Sigmoid colon (tissue), 3 donors: ENCODE results near the gene DENND10.

Experiments
- POLR2A ChIP-seq, 2 donors: fragments of 450-650 bp; IDR thresholded peaks; one replicate each; pipeline ENCODE4 v1.6.1; 2016; ENCODE audit warnings: antibody characterized with exemption in 2 of 2, mild to moderate bottlenecking in 2 of 2, moderate library complexity in 2 of 2
- TF ChIP-seq, protein P1 (sequence below), 4 experiments: fragments of 450-650 bp in 3 of 4; fragments of 200-600 bp in 1 of 4; IDR thresholded peaks; one replicate each; pipeline ENCODE4 v1.5.1; 2016 to 2019; ENCODE audit warnings: antibody characterized with exemption in 4 of 4, mild to moderate bottlenecking in 3 of 4, moderate library complexity in 2 of 4

DNA sequence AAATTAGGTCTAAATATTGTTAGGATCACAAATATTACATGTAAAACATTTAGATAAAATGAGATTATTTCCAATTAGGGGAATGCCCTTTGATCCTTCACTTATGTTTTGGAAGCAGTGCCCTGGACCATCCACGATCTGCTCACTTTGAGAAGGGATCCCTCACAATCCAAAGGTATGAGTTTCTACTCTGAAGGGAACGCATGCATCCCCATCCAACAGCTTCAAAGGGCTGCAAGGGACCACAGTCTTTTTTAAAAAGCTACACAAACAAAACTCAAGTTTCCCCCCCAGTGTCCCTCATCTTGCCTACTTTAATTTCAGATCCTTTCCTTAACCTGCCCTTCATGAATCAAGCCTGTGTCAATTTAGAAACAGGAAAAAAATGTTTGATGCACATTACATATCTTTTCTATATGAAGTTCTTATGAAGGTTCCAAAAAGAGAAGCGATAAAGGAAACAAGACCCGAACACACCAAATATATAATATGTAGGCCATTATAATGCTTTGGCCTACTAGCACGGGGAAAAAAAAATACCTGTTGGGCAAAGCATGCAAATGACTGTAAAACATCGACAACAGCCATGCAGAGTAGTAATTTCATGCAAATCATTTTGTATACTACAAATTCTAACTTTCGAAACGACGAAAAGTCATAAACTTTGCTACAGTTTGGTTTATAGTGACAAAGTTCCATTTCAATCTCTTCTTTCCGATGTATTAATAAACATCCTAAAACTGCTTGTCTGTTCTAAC, 25.3 kb upstream of the DENND10 start:
- TF ChIP-seq, protein P1, sequence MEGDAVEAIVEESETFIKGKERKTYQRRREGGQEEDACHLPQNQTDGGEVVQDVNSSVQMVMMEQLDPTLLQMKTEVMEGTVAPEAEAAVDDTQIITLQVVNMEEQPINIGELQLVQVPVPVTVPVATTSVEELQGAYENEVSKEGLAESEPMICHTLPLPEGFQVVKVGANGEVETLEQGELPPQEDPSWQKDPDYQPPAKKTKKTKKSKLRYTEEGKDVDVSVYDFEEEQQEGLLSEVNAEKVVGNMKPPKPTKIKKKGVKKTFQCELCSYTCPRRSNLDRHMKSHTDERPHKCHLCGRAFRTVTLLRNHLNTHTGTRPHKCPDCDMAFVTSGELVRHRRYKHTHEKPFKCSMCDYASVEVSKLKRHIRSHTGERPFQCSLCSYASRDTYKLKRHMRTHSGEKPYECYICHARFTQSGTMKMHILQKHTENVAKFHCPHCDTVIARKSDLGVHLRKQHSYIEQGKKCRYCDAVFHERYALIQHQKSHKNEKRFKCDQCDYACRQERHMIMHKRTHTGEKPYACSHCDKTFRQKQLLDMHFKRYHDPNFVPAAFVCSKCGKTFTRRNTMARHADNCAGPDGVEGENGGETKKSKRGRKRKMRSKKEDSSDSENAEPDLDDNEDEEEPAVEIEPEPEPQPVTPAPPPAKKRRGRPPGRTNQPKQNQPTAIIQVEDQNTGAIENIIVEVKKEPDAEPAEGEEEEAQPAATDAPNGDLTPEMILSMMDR (IDR thresholded peaks at IDR 0.05): no peak
- TF ChIP-seq POLR2A (IDR thresholded peaks at IDR 0.05): no peak
